ENCODE measurements around the gene GNAQ.

GRCh38 chr9:77907585-77907984, 124.0 kb downstream of the GNAQ start:
- no peak for TF ChIP-seq CTCF (optimal IDR thresholded peaks at IDR 0.05 in 1 of 3, IDR thresholded peaks at IDR 0.05 in 1 of 3, conservative IDR thresholded peaks at IDR 0.05 in 1 of 3; ENCODE audit: extremely low read depth in 1 of 3, insufficient read depth in 2 of 3, low read length in 3 of 3)
- no peak for TF ChIP-seq EZH2 (IDR thresholded peaks at IDR 0.05; ENCODE audit: low read length)

Data from keratinocyte (primary cell).